ENCODE measurements around the gene ADAM17. TPM values are rescaled to one million over a fixed set of nuclear protein-coding genes. Genes with fewer than 3 reads are reported as not detected.

Gene ADAM17
- total and polyA plus RNA-seq, 2 of the 13 experiments (the other 11 are each of a cell fraction or from before 2014, with no cell fraction given) = 6.5 to 33.4 TPM

DNA sequence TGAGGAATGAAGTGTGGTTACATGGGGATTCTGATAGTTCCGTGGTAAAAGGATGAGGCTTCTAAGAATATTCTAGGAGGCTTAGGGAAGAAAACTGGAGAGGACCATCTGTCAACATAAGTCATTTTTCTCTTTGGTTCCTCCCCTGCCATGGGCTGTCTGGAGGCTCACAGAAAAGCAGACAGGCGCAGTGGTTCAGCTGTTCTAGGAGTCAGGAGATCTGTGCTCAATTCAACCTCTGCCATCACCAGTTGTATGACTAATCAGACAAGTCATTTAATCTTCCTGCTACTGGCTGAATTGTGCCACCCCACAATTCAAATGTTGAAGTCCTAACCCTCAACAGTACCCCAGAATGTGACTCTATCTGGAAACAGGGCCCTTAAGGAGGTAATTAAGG lies 36.4 kb downstream of the ADAM17 start:
- Histone ChIP-seq H3K4me3 (replicated peaks in 1 of 3; ENCODE audit: insufficient read depth in 1 of 3, low read depth in 2 of 3, low read length in 3 of 3) (no peak overlapping the region), H3K79me2 (ENCODE audit: insufficient read depth, low read length) (no peaks in the 10 kb centered on the region), H4K20me1 (ENCODE audit: insufficient read depth, low read length) (no peaks in the 10 kb centered on the region), H3K4me1 (ENCODE audit: insufficient read depth, low read length) (no peaks in the 10 kb centered on the region), H3K27ac (ENCODE audit: extremely low read length, insufficient read depth, low read length) (no peak overlapping the region), H3K36me3 (replicated peaks in 1 of 2; ENCODE audit: control insufficient read depth in 1 of 2, insufficient read depth in 2 of 2, low read length in 2 of 2) (peaks cover 11 to 56% of the 10 kb centered on the region in 2 experiments), H3K9ac (ENCODE audit: insufficient read depth, low read depth, low read length) (no peak overlapping the region), H3K27me3 (ENCODE audit: control insufficient read depth in 1 of 2, insufficient read depth in 2 of 2, low read length in 2 of 2) (no peaks in the 10 kb centered on the region), H2AFZ (ENCODE audit: low read length) (no peak overlapping the region), H3K4me2 (ENCODE audit: low read depth, low read length) (no peak overlapping the region), H3K9me3 (ENCODE audit: low read length) (no peaks in the 10 kb centered on the region)
- BruUV-seq (replicated peaks) = no TSS peak
- intact Hi-C loops (cut with micrococcal nuclease; ENCODE audit: unreplicated experiment) = no loop called here
- TF ChIP-seq, protein P1, sequence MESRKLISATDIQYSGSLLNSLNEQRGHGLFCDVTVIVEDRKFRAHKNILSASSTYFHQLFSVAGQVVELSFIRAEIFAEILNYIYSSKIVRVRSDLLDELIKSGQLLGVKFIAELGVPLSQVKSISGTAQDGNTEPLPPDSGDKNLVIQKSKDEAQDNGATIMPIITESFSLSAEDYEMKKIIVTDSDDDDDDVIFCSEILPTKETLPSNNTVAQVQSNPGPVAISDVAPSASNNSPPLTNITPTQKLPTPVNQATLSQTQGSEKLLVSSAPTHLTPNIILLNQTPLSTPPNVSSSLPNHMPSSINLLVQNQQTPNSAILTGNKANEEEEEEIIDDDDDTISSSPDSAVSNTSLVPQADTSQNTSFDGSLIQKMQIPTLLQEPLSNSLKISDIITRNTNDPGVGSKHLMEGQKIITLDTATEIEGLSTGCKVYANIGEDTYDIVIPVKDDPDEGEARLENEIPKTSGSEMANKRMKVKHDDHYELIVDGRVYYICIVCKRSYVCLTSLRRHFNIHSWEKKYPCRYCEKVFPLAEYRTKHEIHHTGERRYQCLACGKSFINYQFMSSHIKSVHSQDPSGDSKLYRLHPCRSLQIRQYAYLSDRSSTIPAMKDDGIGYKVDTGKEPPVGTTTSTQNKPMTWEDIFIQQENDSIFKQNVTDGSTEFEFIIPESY (CRISPR knock-in tag; IDR thresholded peaks at IDR 0.05) = no peak
- TF ChIP-seq KLF11 (CRISPR knock-in tag; IDR thresholded peaks at IDR 0.05) (no peak), TCF7 (IDR thresholded peaks at IDR 0.05; ENCODE audit: low read depth) (no peak), ZSCAN31 (CRISPR knock-in tag; IDR thresholded peaks at IDR 0.05; ENCODE audit: low read depth) (no peak), BORCS8-MEF2B (CRISPR knock-in tag; IDR thresholded peaks at IDR 0.05) (no peak), ZNF44 (CRISPR knock-in tag; IDR thresholded peaks at IDR 0.05) (no peak), PAX8 (CRISPR knock-in tag; IDR thresholded peaks at IDR 0.05; ENCODE audit: borderline replicate concordance) (no peak), HCFC1 (IDR thresholded peaks at IDR 0.05; ENCODE audit: low read depth, low read length) (no peak), ZNF615 (CRISPR knock-in tag; IDR thresholded peaks at IDR 0.05; ENCODE audit: borderline replicate concordance) (no peak), ZC3H4 (CRISPR knock-in tag; IDR thresholded peaks at IDR 0.05; ENCODE audit: borderline replicate concordance) (no peak)
- TF ChIP-seq, protein P2, sequence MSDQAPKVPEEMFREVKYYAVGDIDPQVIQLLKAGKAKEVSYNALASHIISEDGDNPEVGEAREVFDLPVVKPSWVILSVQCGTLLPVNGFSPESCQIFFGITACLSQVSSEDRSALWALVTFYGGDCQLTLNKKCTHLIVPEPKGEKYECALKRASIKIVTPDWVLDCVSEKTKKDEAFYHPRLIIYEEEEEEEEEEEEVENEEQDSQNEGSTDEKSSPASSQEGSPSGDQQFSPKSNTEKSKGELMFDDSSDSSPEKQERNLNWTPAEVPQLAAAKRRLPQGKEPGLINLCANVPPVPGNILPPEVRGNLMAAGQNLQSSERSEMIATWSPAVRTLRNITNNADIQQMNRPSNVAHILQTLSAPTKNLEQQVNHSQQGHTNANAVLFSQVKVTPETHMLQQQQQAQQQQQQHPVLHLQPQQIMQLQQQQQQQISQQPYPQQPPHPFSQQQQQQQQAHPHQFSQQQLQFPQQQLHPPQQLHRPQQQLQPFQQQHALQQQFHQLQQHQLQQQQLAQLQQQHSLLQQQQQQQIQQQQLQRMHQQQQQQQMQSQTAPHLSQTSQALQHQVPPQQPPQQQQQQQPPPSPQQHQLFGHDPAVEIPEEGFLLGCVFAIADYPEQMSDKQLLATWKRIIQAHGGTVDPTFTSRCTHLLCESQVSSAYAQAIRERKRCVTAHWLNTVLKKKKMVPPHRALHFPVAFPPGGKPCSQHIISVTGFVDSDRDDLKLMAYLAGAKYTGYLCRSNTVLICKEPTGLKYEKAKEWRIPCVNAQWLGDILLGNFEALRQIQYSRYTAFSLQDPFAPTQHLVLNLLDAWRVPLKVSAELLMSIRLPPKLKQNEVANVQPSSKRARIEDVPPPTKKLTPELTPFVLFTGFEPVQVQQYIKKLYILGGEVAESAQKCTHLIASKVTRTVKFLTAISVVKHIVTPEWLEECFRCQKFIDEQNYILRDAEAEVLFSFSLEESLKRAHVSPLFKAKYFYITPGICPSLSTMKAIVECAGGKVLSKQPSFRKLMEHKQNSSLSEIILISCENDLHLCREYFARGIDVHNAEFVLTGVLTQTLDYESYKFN (CRISPR knock-in tag; conservative IDR thresholded peaks at IDR 0.05) = no peak
- FAIRE-seq = no peak
- POLR2A ChIA-PET = no interaction called here
- CTCF ChIA-PET (ENCODE audit: low intra/inter-chr PET ratio, low total read pairs) = no interaction called here
- no peak for ATAC-seq
- in situ Hi-C loops (cut with HindIII; ENCODE audit: extremely low pct_ligation_motif_present, low pct_unique_long_range_greater_than_20kb) = no loop called here
- 96% methylated on average over 2 of the region's 2 CpGs for WGBS (ENCODE audit: low lambda C conversion rate)
- no peak for DNase-seq (ENCODE audit: low spot score)
